Fibroblast of lung (primary cell): Measurements from ENCODE around the gene BMP4.

ENCODE experiments used
- CTCF ChIP-seq, 2 donors: IDR thresholded peaks in 1 of 2; conservative IDR thresholded peaks in 1 of 2; 1 replicate in 1 of 2; 2 replicates in 1 of 2; pipeline ENCODE4 v1.5.1; 2011 to 2012; ENCODE audit warnings: low read length in 2 of 2, control low read depth in 1 of 2, inconsistent platforms in 1 of 2, low read depth in 1 of 2, mild to moderate bottlenecking in 1 of 2
- EZH2 ChIP-seq: IDR thresholded peaks from 2 replicates; pipeline ENCODE4 v1.5.1; 2012; ENCODE audit warnings: low read length, control low read depth, mild to moderate bottlenecking; ENCODE audit errors: missing control alignments

GRCh38 chr14:53925201-53925766 lies 31.3 kb downstream of the BMP4 start:
- no peak for TF ChIP-seq CTCF (conservative IDR thresholded peaks at IDR 0.05 in 1 of 2, IDR thresholded peaks at IDR 0.05 in 1 of 2; ENCODE audit: low read depth in 1 of 2, low read length in 2 of 2)
- TF ChIP-seq EZH2 = no peak
